GM20000 (cell line): ENCODE results near the gene HOXA9.

Experiments
- DNase-seq: peaks from one replicate; pipeline ENCODE4 v3.0.0; 2012; ENCODE audit warnings: low spot score
- TF ChIP-seq, protein P1 (sequence below): IDR thresholded peaks from 2 replicates; pipeline ENCODE4 v1.5.1; 2012; ENCODE audit warnings: mild to moderate bottlenecking, control low read depth; ENCODE audit errors: extremely low read depth, missing control alignments

The HOXA9 gene

DNA sequence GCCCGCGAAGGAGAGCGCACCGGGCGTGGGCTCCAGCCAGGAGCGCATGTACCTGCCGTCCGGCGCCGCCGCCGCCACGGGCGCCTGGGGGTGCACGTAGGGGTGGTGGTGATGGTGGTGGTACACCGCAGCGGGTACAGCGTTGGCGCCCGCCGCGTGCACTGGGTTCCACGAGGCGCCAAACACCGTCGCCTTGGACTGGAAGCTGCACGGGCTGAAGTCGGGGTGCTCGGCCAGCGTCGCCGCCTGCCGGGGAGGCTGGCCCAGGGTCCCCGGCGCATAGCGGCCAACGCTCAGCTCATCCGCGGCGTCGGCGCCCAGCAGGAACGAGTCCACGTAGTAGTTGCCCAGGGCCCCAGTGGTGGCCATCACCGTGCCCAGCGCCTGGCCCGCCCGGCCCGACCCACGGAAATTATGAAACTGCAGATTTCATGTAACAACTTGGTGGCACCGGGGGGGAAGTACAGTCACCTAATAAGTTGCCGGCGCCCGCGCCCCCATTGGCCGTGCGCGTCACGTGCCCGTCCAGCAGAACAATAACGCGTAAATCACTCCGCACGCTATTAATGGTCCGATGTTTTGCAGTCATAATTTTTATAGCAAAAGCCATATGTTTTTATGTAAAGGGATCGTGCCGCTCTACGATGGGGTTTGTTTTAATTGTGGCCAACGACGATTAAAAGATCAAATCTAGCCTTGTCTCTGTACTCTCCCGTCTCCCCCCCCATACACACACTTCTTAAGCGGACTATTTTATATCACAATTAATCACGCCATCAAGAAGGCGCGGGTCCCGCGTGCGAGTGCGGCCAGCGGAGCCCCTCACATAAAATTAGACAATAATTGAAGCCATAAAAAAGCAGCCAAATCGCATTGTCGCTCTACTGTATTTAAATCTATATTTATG lies at the start of gene HOXA9:
HOXA9 (minus strand) TSS at position 449 of the 907 bp plus-strand sequence; CDS start at position 369, 80 bp downstream.
- no peak for DNase-seq

DNA sequence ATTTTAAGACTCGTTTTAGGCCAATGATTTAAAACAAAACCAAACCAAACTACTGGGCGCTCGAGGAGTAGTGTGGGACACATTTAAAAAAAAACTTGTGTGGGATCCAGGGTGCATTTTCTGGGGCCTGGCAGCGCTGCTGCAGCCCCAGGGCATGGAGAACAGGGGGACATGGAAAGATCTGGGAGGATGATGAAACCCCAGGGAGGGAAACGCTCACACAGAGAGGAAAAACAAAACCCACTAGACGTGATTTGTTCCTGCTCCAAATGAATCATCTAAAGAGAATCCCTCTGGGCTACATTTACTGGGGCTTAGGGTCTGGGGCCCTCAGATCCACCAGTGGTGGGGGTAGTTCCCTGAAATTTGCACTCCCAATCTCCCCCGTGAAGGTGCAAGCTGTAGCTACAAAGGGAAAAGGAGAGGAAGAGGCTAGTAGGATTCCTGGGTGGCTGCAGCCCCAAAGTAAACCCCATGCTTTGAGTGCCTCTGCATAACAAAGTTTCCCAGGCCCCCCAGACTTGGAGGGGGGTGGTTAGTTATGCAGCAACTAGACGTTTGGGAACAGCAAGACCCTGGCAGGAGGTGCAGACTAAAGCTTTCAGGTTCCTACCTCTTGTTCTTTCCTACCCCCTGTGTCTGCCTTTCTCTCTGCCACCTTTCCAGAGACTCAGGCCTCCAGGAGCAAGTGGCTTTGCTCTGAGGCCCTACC lies 49.1 kb upstream of the HOXA9 start:
- TF ChIP-seq, protein P1, sequence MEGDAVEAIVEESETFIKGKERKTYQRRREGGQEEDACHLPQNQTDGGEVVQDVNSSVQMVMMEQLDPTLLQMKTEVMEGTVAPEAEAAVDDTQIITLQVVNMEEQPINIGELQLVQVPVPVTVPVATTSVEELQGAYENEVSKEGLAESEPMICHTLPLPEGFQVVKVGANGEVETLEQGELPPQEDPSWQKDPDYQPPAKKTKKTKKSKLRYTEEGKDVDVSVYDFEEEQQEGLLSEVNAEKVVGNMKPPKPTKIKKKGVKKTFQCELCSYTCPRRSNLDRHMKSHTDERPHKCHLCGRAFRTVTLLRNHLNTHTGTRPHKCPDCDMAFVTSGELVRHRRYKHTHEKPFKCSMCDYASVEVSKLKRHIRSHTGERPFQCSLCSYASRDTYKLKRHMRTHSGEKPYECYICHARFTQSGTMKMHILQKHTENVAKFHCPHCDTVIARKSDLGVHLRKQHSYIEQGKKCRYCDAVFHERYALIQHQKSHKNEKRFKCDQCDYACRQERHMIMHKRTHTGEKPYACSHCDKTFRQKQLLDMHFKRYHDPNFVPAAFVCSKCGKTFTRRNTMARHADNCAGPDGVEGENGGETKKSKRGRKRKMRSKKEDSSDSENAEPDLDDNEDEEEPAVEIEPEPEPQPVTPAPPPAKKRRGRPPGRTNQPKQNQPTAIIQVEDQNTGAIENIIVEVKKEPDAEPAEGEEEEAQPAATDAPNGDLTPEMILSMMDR, result no peak
- no peak for DNase-seq

More for the DNA sequence above, at the start of gene HOXA9:
- TF ChIP-seq, protein P1, result no peak

DNA sequence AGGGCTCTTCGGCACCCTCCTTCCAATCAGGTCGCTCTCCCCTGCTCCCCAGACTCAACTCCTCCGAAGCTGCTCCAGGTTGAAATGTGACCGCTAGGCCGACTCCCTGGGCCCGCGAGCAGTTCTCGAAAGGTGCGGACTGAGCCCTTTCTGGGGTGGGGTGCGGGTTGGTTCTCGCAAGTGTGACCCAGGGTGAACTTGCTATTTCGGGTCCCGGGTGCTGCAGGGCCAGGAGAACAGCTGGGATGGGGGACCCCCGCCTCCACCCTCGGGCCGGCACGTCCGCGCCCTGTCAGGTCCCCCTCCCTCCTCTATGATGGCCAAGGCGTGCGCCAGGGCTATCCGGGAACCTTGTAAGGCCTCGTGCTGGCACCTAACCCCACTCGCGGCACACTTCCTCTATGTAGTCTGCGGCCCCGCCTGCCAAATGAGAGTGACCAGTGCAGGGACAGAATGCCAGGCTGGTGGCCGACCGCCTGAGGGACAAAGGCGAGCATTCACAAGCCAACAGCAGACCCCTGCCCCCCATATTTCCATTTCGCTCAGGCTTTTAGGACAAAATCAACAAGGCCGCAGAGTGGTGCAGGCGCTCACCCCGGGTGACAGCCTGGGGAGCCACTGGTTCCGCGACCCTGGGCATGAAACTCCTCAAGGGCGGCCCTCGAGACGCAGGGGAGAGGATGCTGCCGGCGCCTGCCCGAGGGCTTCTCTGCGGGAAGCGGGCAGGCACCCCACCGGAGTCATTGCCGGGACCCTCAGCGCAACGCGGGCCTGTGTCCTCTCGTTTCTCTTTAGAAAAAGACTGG lies 48.3 kb upstream of the HOXA9 start:
- DNase-seq, result no peak

DNA sequence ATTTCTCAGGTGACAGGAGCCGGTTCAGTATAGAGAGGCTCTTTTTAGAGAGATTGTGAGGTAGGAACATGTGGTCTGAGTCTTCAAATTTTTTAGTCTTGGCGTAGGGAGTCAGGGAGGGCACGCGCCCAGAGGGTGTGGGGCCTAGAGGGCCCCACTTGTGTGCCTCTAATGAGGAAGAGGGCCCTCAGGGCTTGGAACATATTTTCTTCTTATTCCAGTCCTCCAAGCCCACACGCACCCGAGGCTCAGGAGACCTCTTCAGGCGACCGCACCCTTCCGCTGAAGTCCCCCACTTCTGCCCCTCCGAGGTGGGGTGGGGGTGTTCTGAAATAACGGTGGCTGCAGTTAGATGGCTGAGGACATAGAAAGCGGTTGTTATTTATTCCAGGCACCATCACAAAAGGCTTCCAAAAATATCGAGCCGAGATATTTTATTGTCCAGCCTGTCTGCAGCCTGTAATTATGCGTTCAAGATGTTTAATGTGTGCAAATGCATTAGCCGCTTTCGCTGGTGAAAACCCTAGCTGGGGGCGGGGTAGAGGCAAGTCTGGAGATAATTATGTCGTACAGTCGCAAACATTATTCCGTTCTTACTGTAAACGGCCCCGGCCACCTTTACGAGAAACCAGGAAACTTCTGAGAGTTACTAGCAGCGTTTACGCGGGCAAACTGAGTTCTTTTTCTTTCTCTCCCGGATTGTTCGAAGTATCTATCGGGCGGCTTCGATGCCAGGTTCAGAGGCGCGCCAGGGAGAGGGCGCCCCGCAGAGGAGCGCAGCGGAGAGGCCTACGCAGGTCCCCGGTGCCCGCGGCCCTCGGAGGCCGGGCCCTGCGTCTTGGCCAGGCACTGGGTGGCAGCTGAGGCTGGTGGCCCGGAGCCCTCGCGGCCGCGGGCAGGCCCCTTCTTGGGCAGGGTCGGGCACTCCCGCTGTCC lies 47.4 kb upstream of the HOXA9 start:
- DNase-seq, result no peak
- TF ChIP-seq, protein P1, result no peak

More for the DNA sequence above, 48.3 kb upstream of the HOXA9 start:
- TF ChIP-seq, protein P1, result no peak

DNA sequence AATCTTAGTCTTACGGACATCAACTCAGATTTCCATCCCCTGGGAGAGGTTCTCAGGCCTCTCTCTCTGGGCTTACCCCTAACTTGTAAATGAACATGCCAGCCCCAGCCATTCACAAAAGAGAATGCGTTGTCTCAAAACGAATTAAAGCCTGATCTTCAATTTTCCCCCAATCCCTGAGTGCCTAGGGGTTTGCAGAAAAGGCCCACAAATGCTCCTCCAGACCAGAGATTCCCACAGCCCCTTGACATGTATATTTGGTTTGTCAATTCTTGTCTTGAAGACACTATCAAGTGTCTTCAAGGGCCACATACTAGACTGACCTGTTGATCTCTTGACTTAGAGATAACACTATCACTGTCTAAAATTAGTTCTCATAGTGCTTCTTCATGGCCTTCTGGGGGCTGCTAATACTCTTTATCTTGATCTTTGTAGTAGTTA lies 46.4 kb upstream of the HOXA9 start:
- TF ChIP-seq, protein P1, result no peak
- no peak for DNase-seq

DNA sequence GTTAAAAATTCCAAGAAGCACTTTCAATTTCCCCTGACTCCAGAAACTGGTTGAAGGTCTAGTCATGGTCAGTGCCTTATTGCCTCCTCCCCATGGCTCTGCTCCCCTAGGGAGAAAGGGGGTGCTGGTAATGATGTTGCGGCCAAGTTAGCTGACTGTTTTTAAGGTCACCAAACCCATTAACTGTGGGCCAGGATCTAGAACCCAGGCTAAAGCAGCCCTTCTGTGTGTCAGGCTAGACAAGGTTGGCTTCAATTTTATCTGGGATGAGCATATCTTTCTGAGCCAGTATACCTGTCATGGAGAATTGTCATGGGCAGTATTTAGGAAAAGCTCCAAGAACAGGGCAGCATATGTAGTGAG lies 45.7 kb upstream of the HOXA9 start:
- no peak for DNase-seq

More for the DNA sequence above, 45.7 kb upstream of the HOXA9 start:
- TF ChIP-seq, protein P1, result no peak
